KBM-7 (cell line): ENCODE data around the gene TUBAL3.
"Not testable (repeated sequence)": the region's sequence is repeated elsewhere in the genome, so short reads cannot be mapped to it uniquely, and the experiment has no call there.

Experiments used
- DNase-seq: peaks from one replicate; pipeline ENCODE4 v3.0.0-alpha.2; 2015
- in situ Hi-C: fragments of 300-500 bp; cut with MboI; formaldehyde crosslinking; loops from 2 replicates; pipeline ENCODE4 v1.14.3; 2020; ENCODE audit warnings: low sequenced_read_pairs, low pct_unique_long_range_greater_than_20kb, mixed read lengths

TUBAL3 gene

GRCh38 chr10:5391790-5392189 is 12.8 kb downstream of the TUBAL3 start:
- in situ Hi-C loops: loop anchor here (25.0 kb wide), 1 partner anchor 554 kb away; the partner anchor contains the start of gene AKR1E2

GRCh38 chr10:5390607-5391205 is 13.9 kb downstream of the TUBAL3 start:
- no peak for DNase-seq
- in situ Hi-C loops: loop anchor here (25.0 kb wide), 1 partner anchor 553 kb away; the partner anchor contains the start of gene AKR1E2

More at GRCh38 chr10:5391790-5392189, 12.8 kb downstream of the TUBAL3 start:
- no peak for DNase-seq

- no peak for DNase-seq
- in situ Hi-C loops: loop anchor here (25.0 kb wide), 1 partner anchor 550 kb away; the partner anchor contains the start of gene AKR1E2
These were observed 17.5 kb downstream of the TUBAL3 start for GRCh38 chr10:5387169-5387568.

- DNase-seq: no peak
- in situ Hi-C loops: loop anchor here (25.0 kb wide), 1 partner anchor 548 kb away; the partner anchor contains the start of gene AKR1E2
These were observed 19.4 kb downstream of the TUBAL3 start for GRCh38 chr10:5385224-5385623.

GRCh38 chr10:5381187-5381586 is 23.4 kb downstream of the TUBAL3 start:
- DNase-seq: no peak
- in situ Hi-C loops: loop anchor here (25.0 kb wide), 1 partner anchor 544 kb away; the partner anchor contains the start of gene AKR1E2

- in situ Hi-C loops: loop anchor here (25.0 kb wide), 1 partner anchor 543 kb away; the partner anchor contains the start of gene AKR1E2
- not testable (repeated sequence) for DNase-seq
These were observed 24.2 kb downstream of the TUBAL3 start for GRCh38 chr10:5380395-5380794.

GRCh38 chr10:5379202-5379601 is 25.4 kb downstream of the TUBAL3 start:
- in situ Hi-C loops: loop anchor here (25.0 kb wide), 1 partner anchor 542 kb away; the partner anchor contains the start of gene AKR1E2

GRCh38 chr10:5376450-5376849 is 28.2 kb downstream of the TUBAL3 start:
- in situ Hi-C loops: loop anchor here (25.0 kb wide), 1 partner anchor 539 kb away; the partner anchor contains the start of gene AKR1E2
- no peak for DNase-seq

More at GRCh38 chr10:5379202-5379601, 25.4 kb downstream of the TUBAL3 start:
- DNase-seq: not testable (repeated sequence)

- no peak for DNase-seq
- in situ Hi-C loops: no loop called here
These were observed 30.6 kb downstream of the TUBAL3 start for GRCh38 chr10:5373891-5374611.

- DNase-seq: no peak
- in situ Hi-C loops: no loop called here
These were observed 31.3 kb downstream of the TUBAL3 start for GRCh38 chr10:5373307-5373706.

GRCh38 chr10:5370493-5371352 is 33.9 kb downstream of the TUBAL3 start:
- no peak for DNase-seq
- in situ Hi-C loops: no loop called here

- no peak for DNase-seq
- in situ Hi-C loops: no loop called here
These were observed 35.1 kb downstream of the TUBAL3 start for GRCh38 chr10:5369362-5370158.

- in situ Hi-C loops: no loop called here
- DNase-seq: no peak
These were observed 38.7 kb downstream of the TUBAL3 start for GRCh38 chr10:5365928-5366327.

GRCh38 chr10:5364890-5365338 is 39.7 kb downstream of the TUBAL3 start, which contains the start of gene UCN3:
Gene UCN3, plus strand, starts transcription at chr10:5364966. Its CDS starts 8,755 bp downstream, at chr10:5373721.
- in situ Hi-C loops: no loop called here
- no peak for DNase-seq

GRCh38 chr10:5364374-5364773 is 40.3 kb downstream of the TUBAL3 start:
- in situ Hi-C loops: no loop called here
- no peak for DNase-seq

- in situ Hi-C loops: no loop called here
- DNase-seq: no peak
These were observed 41.8 kb downstream of the TUBAL3 start for GRCh38 chr10:5362873-5363272.

GRCh38 chr10:5361966-5362365 is 42.7 kb downstream of the TUBAL3 start:
- in situ Hi-C loops: no loop called here
- no peak for DNase-seq

GRCh38 chr10:5360318-5360915 is 44.2 kb downstream of the TUBAL3 start:
- DNase-seq: no peak
- in situ Hi-C loops: no loop called here
